GM23338 (cell line): ENCODE data around the gene ITIH4.

ENCODE experiments used
- CREB1 ChIP-seq: fragments of 250-450 bp; sonication (Bioruptor Pico); IDR thresholded peaks from 2 replicates; pipeline ENCODE4 v1.5.0; 2020; ENCODE audit warnings: low read depth, mild to moderate bottlenecking, moderate library complexity
- CTCF ChIP-seq, 2 experiments: fragments of 200-600 bp in 1 of 2; sonication (generic) in 1 of 2; conservative IDR thresholded peaks; 2 replicates each; pipeline versions ENCODE4 v1.5.1 to v1.6.1; 2016 to 2017; ENCODE audit warnings: antibody characterized with exemption in 2 of 2, low read depth in 2 of 2, mild to moderate bottlenecking in 2 of 2, moderate library complexity in 1 of 2
- EZH2 ChIP-seq: fragments of 200-600 bp; sonication (generic); IDR thresholded peaks from one replicate; pipeline ENCODE4 v1.8.0; 2017; ENCODE audit warnings: antibody characterized with exemption, mild to moderate bottlenecking, low read depth; ENCODE audit not compliant: unreplicated experiment
- JUNB ChIP-seq: IDR thresholded peaks from one replicate; pipeline ENCODE4 v1.6.1; 2016; ENCODE audit warnings: antibody characterized with exemption; ENCODE audit not compliant: unreplicated experiment
- NANOG ChIP-seq: IDR thresholded peaks from 2 replicates; pipeline ENCODE4 v1.6.1; 2016; ENCODE audit warnings: antibody characterized with exemption, borderline replicate concordance
- REST ChIP-seq: IDR thresholded peaks from one replicate; pipeline ENCODE4 v1.6.1; 2018; ENCODE audit warnings: antibody characterized with exemption; ENCODE audit not compliant: unreplicated experiment
- ZNF114 ChIP-seq: fragments of 250-450 bp; sonication (Bioruptor Pico); IDR thresholded peaks from 2 replicates; pipeline ENCODE4 v1.5.0; 2020; ENCODE audit warnings: mild to moderate bottlenecking, moderate library complexity

GRCh38 chr3:52847726-52848125 lies 17.3 kb upstream of the ITIH4 start:
- TF ChIP-seq ZNF114 (CRISPR knock-in tag) (no peak), CTCF (conservative IDR thresholded peaks at IDR 0.05; ENCODE audit: low read depth in 2 of 2) (no peak), REST (no peak), CREB1 (CRISPR knock-in tag) (no peak), EZH2 (no peak), JUNB (no peak), NANOG (no peak)
